ENCODE data around the gene FHL5.

The FHL5 gene

GRCh38 chr6:96604420-96604819, 41.5 kb downstream of the FHL5 start:
- no peak for TF ChIP-seq CTCF (conservative IDR thresholded peaks at IDR 0.05; ENCODE audit: low read depth)
- CTCF ChIA-PET = no interaction called here
- POLR2A ChIA-PET (ENCODE audit: low non-redundant PET) = no interaction called here
- DNase-seq (ENCODE audit: low spot score) = no peak
- H3K27ac ChIP-seq = no peak overlapping the region

DNA sequence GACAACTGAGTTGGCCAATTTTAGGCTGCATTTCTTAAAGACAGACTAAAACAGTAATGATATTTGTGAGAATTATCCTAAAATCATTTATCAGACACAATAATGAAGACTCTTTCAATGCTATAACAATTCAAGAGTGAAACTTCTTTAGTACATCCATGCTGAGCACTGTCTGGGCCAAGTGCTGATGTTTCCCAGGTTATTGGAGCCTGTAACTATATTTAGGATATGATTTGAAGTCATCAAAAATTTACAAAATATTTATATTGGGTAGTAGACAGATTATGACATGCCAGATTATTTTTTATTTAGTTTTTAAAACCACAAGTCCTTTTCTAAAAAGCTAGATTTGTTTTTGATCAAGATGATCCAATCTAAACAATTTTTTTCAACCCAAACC, 45.1 kb downstream of the FHL5 start:
- ChIA-PET CTCF (interaction anchor here (0.6 kb wide), 1 partner anchor 641 kb away, joined by 5 read pairs; no protein-coding TSS in a partner anchor), POLR2A (ENCODE audit: low non-redundant PET) (no interaction called here)
- no peak for TF ChIP-seq CTCF (conservative IDR thresholded peaks at IDR 0.05; ENCODE audit: low read depth)
- DNase-seq (ENCODE audit: low spot score) = no peak
- no peak overlapping the region for H3K27ac ChIP-seq

DNA sequence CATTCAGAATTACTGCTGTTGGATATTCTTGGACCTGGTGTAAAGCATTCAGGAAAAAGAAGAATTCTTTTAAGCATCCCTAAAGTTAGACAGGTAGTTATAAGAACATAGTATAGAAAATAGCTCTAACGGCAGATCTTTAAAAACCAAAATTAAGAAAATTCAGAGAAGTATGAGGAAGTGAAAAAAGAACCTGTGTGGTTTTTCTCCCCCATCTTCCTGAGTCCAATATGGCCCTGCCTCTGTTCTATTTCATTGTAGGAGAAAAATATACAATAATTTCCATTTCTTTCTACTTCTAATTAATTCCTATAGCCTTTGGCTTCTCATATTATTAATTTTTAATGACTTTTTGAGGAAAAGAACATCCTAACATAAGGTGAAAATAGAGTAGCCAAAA, 47.1 kb downstream of the FHL5 start:
- no peak overlapping the region for H3K27ac ChIP-seq
- no peak for TF ChIP-seq CTCF (conservative IDR thresholded peaks at IDR 0.05; ENCODE audit: low read depth)
- DNase-seq (ENCODE audit: low spot score) = no peak
- POLR2A ChIA-PET (ENCODE audit: low non-redundant PET) = no interaction called here
- CTCF ChIA-PET = interaction anchor here (0.6 kb wide), 1 partner anchor 213 kb away, joined by 3 read pairs; no protein-coding TSS in a partner anchor

DNA sequence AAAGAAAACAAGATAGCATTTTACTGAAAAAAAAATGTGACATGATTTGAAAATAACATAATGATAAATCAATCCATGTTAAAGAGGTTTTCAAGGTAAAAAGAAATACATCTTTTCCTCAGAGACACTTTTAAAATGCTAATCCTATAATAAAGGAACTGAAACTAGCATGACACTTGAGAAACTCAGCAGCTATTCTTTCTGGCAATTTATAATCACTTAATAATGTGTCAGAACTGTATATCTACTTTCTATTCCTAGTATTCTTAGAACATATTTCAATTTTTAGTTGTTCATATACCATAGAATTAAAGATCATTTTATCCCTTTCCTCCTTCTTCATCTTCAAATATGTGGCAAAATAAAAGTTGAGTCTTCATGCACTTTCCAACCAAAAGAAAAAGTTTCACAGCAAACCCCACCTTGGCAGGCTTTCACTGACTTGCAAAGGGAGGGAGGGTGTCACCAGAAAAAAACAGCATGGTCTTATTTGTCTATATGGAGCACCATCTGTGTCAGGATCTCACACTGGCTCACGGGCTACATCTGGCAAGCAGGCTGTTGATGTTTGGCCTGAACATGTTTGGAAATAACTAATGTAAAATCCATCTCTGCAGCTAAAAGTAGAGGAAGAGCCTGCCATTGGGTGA, 48.5 kb downstream of the FHL5 start:
- TF ChIP-seq CTCF (conservative IDR thresholded peaks at IDR 0.05; ENCODE audit: low read depth) = no peak
- ChIA-PET POLR2A (ENCODE audit: low non-redundant PET) (no interaction called here), CTCF (no interaction called here)
- DNase-seq (ENCODE audit: low spot score) = no peak
- H3K27ac ChIP-seq = no peak overlapping the region

DNA sequence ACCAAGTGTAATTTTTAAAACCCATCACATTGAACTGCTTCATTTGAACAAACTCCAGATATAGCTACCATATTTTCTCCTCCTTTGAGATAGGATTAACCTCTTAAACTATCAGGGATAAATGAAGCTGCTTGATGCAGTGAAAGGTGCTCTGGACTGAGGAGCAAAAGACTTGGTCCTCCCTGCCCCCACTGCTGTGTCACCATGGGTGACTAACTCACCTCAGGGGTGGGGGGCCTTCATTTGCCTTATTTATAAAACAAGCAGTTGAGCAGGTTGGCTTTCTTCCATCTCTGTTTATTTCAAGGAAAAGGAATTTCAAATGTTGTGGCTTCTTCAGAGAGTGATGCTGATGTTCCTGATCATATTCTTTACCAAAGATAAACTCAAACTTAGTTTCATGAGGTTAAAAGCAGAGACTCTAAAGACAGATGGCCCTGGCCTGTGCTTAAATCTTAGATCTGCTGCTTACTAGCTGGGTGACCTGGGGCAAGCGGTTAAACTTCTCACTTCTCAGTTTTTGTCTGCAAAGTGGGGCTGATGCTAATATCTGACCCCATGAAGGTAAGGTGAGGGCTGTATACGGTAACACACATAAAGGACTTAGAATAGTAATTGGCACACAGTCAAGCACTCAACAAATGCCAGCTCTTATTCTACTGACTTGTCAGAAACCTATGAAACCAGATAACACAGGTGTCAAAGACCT, 50.5 kb downstream of the FHL5 start:
- no peak overlapping the region for H3K27ac ChIP-seq
- no peak for DNase-seq (ENCODE audit: low spot score)
- ChIA-PET CTCF (interaction anchor here (0.6 kb wide), 2 partner anchors 51 to 311 kb away, joined by 3 read pairs; partner anchors contain the start of gene FHL5), POLR2A (ENCODE audit: low non-redundant PET) (no interaction called here)
- no peak for TF ChIP-seq CTCF (conservative IDR thresholded peaks at IDR 0.05; ENCODE audit: low read depth)

GRCh38 chr6:96620851-96621250, 57.9 kb downstream of the FHL5 start:
- TF ChIP-seq CTCF (conservative IDR thresholded peaks at IDR 0.05; ENCODE audit: low read depth) = no peak
- no peak for DNase-seq (ENCODE audit: low spot score)
- H3K27ac ChIP-seq = no peak overlapping the region
- CTCF ChIA-PET = no interaction called here
- POLR2A ChIA-PET (ENCODE audit: low non-redundant PET) = no interaction called here

All from RWPE1 (cell line).